SK-N-SH treated with all-trans-retinoic acid at 6 μM for 48 hours (cell line): ENCODE data around the gene MACF1.
"Not testable (repeated sequence)": the region's sequence is repeated elsewhere in the genome, so short reads cannot be mapped to it uniquely, and the experiment has no call there.

Experiments used
- ATAC-seq: fragments of 200-7000 bp; cut with Tn5 transposase; 3 replicates; pipeline ENCODE4 v1.9.1; 2020; ENCODE audit warnings: mild to moderate bottlenecking, moderate library complexity
- ARNTL ChIP-seq: fragments of 450-650 bp; formaldehyde crosslinking; IDR thresholded peaks from 2 replicates; pipeline ENCODE4 v1.5.0; 2020; ENCODE audit warnings: low read depth, mild to moderate bottlenecking, moderate library complexity, borderline replicate concordance
- BACH2 ChIP-seq: fragments of 250-450 bp; sonication (Bioruptor Pico); IDR thresholded peaks from 2 replicates; pipeline ENCODE4 v1.9.0; 2021; ENCODE audit warnings: mild to moderate bottlenecking, borderline replicate concordance
- CREB5 ChIP-seq: fragments of 250-450 bp; sonication (Bioruptor Pico); IDR thresholded peaks from 2 replicates; pipeline ENCODE4 v1.5.1; 2020; ENCODE audit warnings: low read depth, mild to moderate bottlenecking, moderate library complexity
- ESRRG ChIP-seq: fragments of 250-450 bp; sonication (Bioruptor Pico); IDR thresholded peaks from 2 replicates; pipeline ENCODE4 v1.6.1; 2021; ENCODE audit warnings: mild to moderate bottlenecking
- GLIS3 ChIP-seq: fragments of 250-450 bp; sonication (Bioruptor Pico); IDR thresholded peaks from 2 replicates; pipeline ENCODE4 v1.5.0; 2020; ENCODE audit warnings: mild to moderate bottlenecking, moderate library complexity
- ISL1 ChIP-seq: fragments of 250-450 bp; sonication (Bioruptor Pico); IDR thresholded peaks from 2 replicates; pipeline ENCODE4 v2.1.2; 2022; ENCODE audit warnings: mild to moderate bottlenecking, moderate library complexity
- OSR1 ChIP-seq: fragments of 250-450 bp; sonication (Bioruptor Pico); IDR thresholded peaks from 2 replicates; pipeline ENCODE4 v1.8.0; 2022; ENCODE audit warnings: moderate library complexity, mild to moderate bottlenecking, inconsistent platforms
- PATZ1 ChIP-seq: fragments of 250-450 bp; sonication (Bioruptor Pico); IDR thresholded peaks from 2 replicates; pipeline ENCODE4 v1.8.0; 2020; ENCODE audit warnings: mild to moderate bottlenecking, moderate library complexity, borderline replicate concordance
- POU6F1 ChIP-seq: fragments of 250-450 bp; sonication (Bioruptor Pico); IDR thresholded peaks from 2 replicates; pipeline ENCODE4 v1.8.0; 2021; ENCODE audit warnings: low read depth, mild to moderate bottlenecking, moderate library complexity, borderline replicate concordance
- PPARA ChIP-seq: fragments of 250-450 bp; sonication (Bioruptor Pico); IDR thresholded peaks from 2 replicates; pipeline ENCODE4 v1.5.0; 2020; ENCODE audit warnings: mild to moderate bottlenecking, borderline replicate concordance
- RARB ChIP-seq: fragments of 250-450 bp; sonication (Bioruptor Pico); IDR thresholded peaks from 2 replicates; pipeline ENCODE4 v1.8.0; 2021; ENCODE audit warnings: mild to moderate bottlenecking, moderate library complexity
- SNAI2 ChIP-seq: fragments of 250-450 bp; sonication (Bioruptor Pico); IDR thresholded peaks from 2 replicates; pipeline ENCODE4 v1.5.0; 2020; ENCODE audit warnings: mild to moderate bottlenecking, moderate library complexity
- TCF4 ChIP-seq: fragments of 250-450 bp; sonication (Bioruptor Pico); IDR thresholded peaks from 2 replicates; pipeline ENCODE4 v1.8.0; 2021; ENCODE audit warnings: mild to moderate bottlenecking, moderate library complexity, borderline replicate concordance
- TOX ChIP-seq: fragments of 250-450 bp; sonication (Bioruptor Pico); IDR thresholded peaks from 2 replicates; pipeline ENCODE4 v1.8.0; 2021; ENCODE audit warnings: mild to moderate bottlenecking, moderate library complexity, borderline replicate concordance
- TSHZ2 ChIP-seq: fragments of 250-450 bp; sonication (Bioruptor Pico); IDR thresholded peaks from 2 replicates; pipeline ENCODE4 v1.5.0; 2020; ENCODE audit warnings: mild to moderate bottlenecking, moderate library complexity
- ZC3H10 ChIP-seq: fragments of 250-450 bp; sonication (Bioruptor Pico); IDR thresholded peaks from 2 replicates; pipeline ENCODE4 v1.5.1; 2021; ENCODE audit warnings: mild to moderate bottlenecking, moderate library complexity
- ZFP3 ChIP-seq: fragments of 250-450 bp; sonication (Bioruptor Pico); IDR thresholded peaks from 2 replicates; pipeline ENCODE4 v1.5.0; 2020; ENCODE audit warnings: mild to moderate bottlenecking, moderate library complexity
- ZFP30 ChIP-seq: fragments of 450-650 bp; formaldehyde crosslinking; IDR thresholded peaks from 2 replicates; pipeline ENCODE4 v1.5.0; 2022; ENCODE audit warnings: mild to moderate bottlenecking, moderate library complexity
- ZNF565 ChIP-seq: fragments of 450-650 bp; formaldehyde crosslinking; conservative IDR thresholded peaks from 2 replicates; pipeline ENCODE4 v1.5.0; 2020; ENCODE audit warnings: low read depth, mild to moderate bottlenecking, moderate library complexity
- ZNF70 ChIP-seq: fragments of 450-650 bp; formaldehyde crosslinking; IDR thresholded peaks from 2 replicates; pipeline ENCODE4 v1.5.0; 2020; ENCODE audit warnings: mild to moderate bottlenecking, moderate library complexity
- ZNF8 ChIP-seq: fragments of 450-650 bp; formaldehyde crosslinking; IDR thresholded peaks from 2 replicates; pipeline ENCODE4 v1.5.0; 2020; ENCODE audit warnings: mild to moderate bottlenecking, moderate library complexity

Gene MACF1

GRCh38 chr1:39446986-39447567, 242.6 kb downstream of the MACF1 start:
- no peak for TF ChIP-seq ZFP30
- no peak for TF ChIP-seq PATZ1
- no peak for TF ChIP-seq ARNTL (CRISPR knock-in tag)
- no peak for TF ChIP-seq ZNF70 (CRISPR knock-in tag)
- no peak for TF ChIP-seq ESRRG
- TF ChIP-seq ISL1 (CRISPR knock-in tag), result no peak
- TF ChIP-seq OSR1, result no peak
- no peak for TF ChIP-seq ZC3H10 (CRISPR knock-in tag)
- TF ChIP-seq TSHZ2 (CRISPR knock-in tag), result no peak
- TF ChIP-seq ZNF565 (CRISPR knock-in tag), result no peak
- TF ChIP-seq CREB5 (CRISPR knock-in tag), result no peak
- no peak for TF ChIP-seq GLIS3 (CRISPR knock-in tag)
- no peak for TF ChIP-seq ZFP3 (CRISPR knock-in tag)
- TF ChIP-seq RARB, result no peak
- TF ChIP-seq POU6F1 (CRISPR knock-in tag), result no peak
- no peak for TF ChIP-seq ZNF8 (CRISPR knock-in tag)
- TF ChIP-seq TOX, result no peak
- TF ChIP-seq TCF4, result no peak
- TF ChIP-seq BACH2, result no peak
- ATAC-seq, result no peak

GRCh38 chr1:39450041-39450440, 245.5 kb downstream of the MACF1 start:
- ATAC-seq, result not testable (repeated sequence)

GRCh38 chr1:39450956-39451606, 246.6 kb downstream of the MACF1 start:
- ATAC-seq, result no peak
- TF ChIP-seq OSR1 (no peak), PATZ1 (no peak), PPARA (CRISPR knock-in tag) (no peak), ZFP3 (CRISPR knock-in tag) (no peak), TCF4 (no peak), ZNF70 (CRISPR knock-in tag) (no peak), ISL1 (CRISPR knock-in tag) (no peak), SNAI2 (no peak), TSHZ2 (CRISPR knock-in tag) (no peak), GLIS3 (CRISPR knock-in tag) (no peak), ARNTL (CRISPR knock-in tag) (no peak)
